Measurements from ENCODE around the gene ZNF366.

ZNF366 gene

GRCh38 chr5:72464071-72464470 lies 43.1 kb downstream of the ZNF366 start:
- no peak for DNase-seq (ENCODE audit: low read depth)

DNA sequence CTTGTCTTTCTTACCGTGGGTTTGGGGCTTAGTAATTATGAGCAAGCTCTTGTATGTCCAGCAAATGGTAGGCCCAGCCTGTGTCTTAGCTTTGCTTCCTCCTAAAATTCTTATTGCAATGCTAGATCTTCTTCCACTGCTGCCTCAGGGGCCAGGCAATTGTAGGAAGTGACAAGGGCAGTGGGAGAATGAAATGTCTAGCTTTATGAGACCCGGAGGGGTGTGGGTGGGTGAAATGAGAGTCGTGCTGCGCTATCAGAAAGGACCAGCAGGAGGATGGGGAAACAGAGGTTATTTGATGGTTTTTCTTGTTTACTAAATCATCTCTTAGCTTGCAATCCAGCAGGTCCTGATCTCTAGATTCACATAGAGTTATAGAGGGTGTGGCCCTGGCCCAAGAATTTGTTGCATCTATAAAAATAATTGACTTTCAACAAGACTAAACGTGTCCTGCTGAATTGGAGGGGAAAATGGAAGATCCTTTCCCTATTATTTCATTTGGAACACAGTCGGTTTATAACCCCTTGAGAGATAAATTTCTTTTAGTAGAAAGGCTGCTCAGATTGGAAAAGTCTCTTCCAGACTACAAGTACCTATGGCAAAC lies 43.7 kb downstream of the ZNF366 start:
- no peak for DNase-seq (ENCODE audit: low read depth)

- DNase-seq (ENCODE audit: low read depth) = no peak
These were observed 46.8 kb downstream of the ZNF366 start for GRCh38 chr5:72460413-72460812.

- DNase-seq (ENCODE audit: low read depth) = no peak
These were observed 47.3 kb downstream of the ZNF366 start for GRCh38 chr5:72459913-72460312.

DNA sequence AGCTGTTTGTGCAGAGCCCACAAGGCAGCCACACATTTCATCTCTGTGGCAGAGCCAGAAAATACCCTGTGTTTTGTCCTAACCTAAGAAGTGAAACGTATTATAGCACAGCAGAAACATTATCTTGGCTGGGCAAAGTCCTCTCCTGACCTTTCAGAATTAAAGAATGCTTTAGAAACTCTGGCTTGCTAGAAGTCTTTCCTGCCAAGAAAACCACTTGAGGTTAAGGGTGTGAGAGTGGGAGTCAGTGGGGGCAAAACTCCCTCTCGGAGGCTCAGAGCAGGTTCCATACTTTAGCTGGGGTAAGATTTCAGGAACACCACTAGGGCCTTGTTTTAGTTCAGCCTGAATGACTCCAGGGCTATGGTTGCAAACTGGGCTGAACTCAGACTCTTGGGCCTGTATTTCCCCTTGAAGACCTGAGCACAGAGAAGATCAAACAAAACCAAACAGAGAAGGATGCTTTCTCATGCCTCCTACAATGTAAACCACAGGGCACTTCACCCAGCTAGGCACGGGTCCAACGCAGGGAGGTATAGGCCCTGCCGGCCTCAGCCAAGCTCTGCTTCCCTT lies 48.0 kb downstream of the ZNF366 start:
- DNase-seq (ENCODE audit: low read depth) = no peak

DNA sequence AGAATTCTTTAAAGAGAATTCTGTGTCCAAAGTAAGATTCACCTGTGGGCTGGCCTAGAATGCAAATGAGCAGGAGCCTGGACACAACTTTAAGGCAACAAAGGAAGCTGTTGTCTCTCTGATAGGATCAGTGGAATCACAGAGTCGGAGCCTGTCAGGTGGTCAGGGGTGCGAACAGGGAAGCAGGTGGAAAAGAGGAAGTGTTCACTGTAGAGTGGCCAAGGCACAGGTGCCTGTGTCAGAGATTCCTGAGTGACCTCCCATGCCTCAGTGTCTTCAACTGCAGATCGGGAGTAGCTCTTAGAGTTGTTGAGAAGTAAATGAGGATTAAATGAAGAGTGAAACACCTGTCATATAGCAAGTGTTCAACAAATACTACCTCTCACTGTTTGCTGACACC lies 48.8 kb downstream of the ZNF366 start:
- DNase-seq (ENCODE audit: low read depth) = no peak

- DNase-seq (ENCODE audit: low read depth) = no peak
These were observed 49.7 kb downstream of the ZNF366 start for GRCh38 chr5:72457491-72457890.

- no peak for DNase-seq (ENCODE audit: low read depth)
These were observed 50.7 kb downstream of the ZNF366 start for GRCh38 chr5:72456391-72457074.

DNA sequence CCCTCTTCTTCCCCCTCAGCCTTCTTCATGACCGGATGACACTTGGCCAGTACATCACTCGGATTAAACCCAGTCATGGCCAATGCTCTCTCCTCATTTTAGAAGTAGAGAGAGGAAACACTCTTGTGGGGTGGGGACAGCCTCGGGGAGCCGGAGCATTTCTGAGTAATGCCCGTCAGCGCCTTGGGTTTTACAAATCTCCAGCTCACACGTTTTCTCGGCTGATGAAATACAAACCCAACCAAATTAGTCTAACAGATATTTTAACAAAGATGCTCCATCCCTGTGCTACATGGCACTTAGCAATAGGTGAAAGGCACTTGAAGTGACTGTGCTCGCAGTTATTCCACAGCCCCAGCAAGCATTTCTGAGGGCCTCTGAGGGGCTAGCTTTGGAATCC lies 51.7 kb downstream of the ZNF366 start:
- DNase-seq (ENCODE audit: low read depth) = no peak

DNA sequence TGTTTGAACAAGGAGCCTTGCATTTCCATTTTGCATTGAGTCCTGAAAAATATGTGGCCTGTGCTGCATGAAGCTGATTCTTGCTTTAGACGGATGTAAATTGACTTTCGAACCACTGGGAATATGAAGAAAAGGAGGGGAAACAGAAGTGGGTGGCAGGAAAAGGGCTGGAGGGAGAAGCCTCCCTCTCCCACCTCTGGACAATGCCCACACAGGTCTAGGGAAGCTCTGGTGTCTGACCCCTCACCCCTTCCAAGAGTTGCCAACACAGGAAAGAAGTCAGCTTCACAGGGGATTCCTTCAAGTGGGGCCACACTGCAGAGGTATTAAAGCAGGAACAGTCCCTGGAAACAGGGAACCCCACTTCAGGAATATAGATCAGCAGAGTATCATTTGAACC lies 52.2 kb downstream of the ZNF366 start:
- DNase-seq (ENCODE audit: low read depth) = no peak

DNA sequence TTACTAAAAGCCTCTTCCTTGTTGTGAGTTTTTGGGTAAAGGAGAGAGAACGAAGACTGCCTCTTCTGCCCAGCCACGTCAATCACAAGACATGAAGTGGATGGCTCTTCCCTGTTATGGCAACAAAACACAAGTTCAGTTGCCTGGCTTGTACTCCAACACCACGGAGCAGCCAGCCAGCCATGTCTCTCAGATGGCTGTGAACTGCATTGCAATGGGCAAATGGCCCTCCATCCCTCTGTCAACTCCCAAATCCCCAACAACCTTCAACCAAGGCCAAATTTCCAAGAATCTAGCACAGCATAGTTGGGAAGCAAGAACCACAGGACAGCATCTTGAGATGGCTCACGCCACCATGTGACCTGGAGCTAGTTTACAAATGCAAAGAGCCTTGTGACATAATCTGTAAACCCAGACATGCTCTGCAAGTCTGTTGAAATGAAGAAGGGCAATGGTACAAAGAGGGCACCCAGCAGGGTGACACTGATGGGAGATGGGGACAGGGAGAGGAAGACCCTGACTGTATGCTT lies 53.9 kb downstream of the ZNF366 start:
- DNase-seq (ENCODE audit: low read depth) = no peak

- no peak for DNase-seq (ENCODE audit: low read depth)
These were observed 54.5 kb downstream of the ZNF366 start for GRCh38 chr5:72452515-72453245.

- DNase-seq (ENCODE audit: low read depth) = no peak
These were observed 55.3 kb downstream of the ZNF366 start for GRCh38 chr5:72451741-72452505.

DNA sequence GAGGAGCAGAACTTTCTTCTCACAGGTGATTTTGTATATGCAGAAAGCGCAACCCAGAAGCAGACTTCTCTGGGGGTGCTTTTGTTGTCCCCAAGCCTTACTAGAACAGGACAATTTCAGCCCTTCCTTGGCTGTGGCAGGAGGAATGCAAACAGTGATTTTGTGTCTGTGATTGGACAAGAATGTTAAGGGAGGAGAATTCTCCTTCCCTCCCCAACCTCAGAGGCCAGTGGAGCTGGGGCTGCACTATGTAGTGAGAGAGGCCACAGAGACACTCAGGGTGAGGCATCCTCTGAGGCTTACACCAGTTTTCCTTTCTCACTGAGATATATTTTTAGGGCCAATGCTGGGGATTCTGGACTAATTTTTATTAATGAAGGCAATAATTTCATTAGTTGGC lies 58.8 kb downstream of the ZNF366 start:
- no peak for DNase-seq (ENCODE audit: low read depth)

- no peak for DNase-seq (ENCODE audit: low read depth)
These were observed 59.5 kb downstream of the ZNF366 start for GRCh38 chr5:72447751-72448150.

DNA sequence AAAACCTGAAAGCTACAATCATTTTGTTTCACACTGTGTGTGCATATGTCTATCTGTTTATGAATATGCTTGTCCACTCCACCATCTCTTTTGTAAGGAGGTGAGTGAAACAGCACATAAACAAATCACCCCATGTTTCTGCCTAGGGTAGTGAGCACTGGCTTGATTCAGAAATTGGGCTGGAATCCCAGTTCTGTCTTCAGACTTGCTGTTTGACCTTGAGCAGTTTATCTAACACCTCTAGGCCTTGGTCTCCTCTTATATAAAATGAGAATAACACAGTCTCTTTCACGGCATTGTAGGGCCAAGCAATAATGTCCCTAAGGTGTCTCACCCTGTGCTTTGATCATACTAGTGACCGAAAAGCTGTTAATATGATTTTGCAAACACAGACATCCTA lies 61.2 kb downstream of the ZNF366 start:
- DNase-seq (ENCODE audit: low read depth) = no peak

DNA sequence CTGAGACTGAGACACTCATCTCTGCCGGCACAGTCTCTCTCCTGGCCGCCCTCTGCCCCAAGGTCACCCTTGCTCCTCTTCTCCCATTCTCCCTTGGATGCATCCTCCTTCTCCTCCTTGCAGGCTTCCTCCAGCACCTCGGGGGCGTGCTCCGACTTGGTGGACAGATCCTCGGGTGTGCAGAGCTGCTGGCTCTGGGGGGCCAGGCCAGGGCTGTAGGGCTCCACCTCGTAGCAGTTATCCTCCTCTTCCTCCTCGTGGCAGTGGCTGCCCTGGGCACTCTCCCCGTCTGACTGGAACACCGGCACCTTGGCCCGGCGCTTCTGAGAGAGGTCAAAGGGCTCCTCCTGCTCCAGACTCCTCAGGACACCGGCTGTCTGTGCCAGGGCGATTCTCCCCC lies 63.3 kb downstream of the ZNF366 start:
- DNase-seq (ENCODE audit: low read depth) = no peak

DNA sequence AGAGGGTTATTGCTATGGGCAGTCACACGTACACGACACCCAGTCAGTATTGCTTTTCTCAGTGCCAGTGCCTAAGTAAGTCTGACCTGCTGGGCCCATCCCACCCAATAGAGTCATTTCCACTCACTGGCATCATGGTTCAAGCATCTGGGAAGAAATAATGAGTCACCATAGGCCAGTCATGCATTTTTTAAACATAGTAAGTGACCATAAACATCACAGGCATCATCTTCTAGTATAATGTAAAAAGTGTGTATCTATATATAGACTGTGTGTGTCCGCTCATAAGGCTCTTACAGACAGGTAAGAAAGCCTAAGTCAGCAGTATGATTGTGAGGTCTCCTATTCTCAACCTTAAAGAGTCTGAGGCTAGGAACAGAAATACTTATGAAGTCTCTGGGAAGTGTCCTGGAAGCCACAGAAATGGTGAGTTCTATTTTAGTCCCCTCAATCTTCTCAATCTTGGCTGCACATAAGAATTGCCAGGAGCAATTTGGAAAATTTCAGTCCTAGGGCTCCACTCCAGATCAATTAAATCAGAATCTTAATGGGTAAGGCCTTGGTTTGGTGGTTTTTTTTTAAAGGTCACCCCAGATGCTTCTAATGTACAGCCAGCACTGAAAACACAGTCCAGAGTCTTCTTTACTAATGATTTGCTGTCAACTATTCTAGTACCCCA lies 65.2 kb downstream of the ZNF366 start:
- no peak for DNase-seq (ENCODE audit: low read depth)

GRCh38 chr5:72441094-72441723 lies 66.0 kb downstream of the ZNF366 start:
- no peak for DNase-seq (ENCODE audit: low read depth)

GRCh38 chr5:72440207-72440638 lies 67.0 kb downstream of the ZNF366 start:
- no peak for DNase-seq (ENCODE audit: low read depth)

DNA sequence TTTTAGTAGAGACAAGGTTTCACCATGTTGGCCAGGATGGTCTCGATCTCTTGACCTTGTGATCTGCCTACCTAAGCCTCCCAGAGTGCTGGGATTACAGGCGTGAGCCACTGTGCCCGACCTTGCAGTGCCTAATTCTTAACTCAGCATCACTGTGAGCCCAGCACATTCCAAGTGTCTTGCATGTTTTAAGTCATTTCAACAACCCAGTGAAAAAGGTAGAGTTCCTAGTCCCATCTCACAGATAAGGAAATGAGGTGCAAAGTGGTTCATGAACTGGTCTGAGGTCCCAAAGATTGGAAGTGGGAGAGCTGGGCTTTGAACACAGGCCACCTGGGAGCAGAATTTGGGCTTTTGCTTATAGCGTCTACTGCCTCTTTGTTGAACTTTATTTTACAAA lies 68.0 kb downstream of the ZNF366 start:
- DNase-seq (ENCODE audit: low read depth) = no peak
